ENCODE results near the gene DLG2. TPM values are rescaled to one million over a fixed set of nuclear protein-coding genes. Genes with fewer than 3 reads are reported as not detected.

DLG2 gene
- total and polyA plus RNA-seq, 9 of the 15 experiments (the other 6 are each of a cell fraction or from before 2014, with no cell fraction given) = 0.52 to 1.6 (median 0.95) TPM

DNA sequence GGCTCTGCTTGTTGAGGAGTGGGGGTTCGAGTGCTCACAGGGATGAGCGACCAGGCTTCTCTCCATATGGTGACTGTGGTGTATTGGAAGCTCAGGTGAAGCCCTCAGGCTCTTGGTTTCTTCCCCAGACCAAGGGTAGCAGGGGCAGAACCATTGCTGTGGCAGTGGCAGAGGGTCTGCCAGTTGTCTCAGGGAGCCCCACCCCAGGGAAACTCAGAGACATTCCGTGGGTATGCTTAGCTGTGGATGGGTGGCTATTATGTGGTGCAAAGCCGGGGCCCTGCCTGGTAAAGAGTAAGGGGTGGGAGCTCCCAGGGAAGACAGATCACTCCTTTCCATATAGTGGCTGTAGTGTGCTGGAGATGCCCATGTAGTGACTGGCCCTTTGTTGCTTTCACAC is 167.8 kb downstream of the DLG2 start:
- no peak overlapping the region for H3K4me2 ChIP-seq (ENCODE audit: insufficient read depth, low read length)
- ChIA-PET POLR2A (no interaction called here), CTCF (ENCODE audit: low intra/inter-chr PET ratio) (no interaction called here)
- no peaks in the 10 kb centered on the region for H3K9me3 ChIP-seq (replicated peaks; ENCODE audit: control insufficient read depth, insufficient read depth, low read depth, low read length)
- H3K27me3 ChIP-seq (ENCODE audit: control insufficient read depth in 2 of 2, insufficient read depth in 2 of 2, low read length in 2 of 2) = no peaks in the 10 kb centered on the region
- no peak for ATAC-seq
- H3K27ac ChIP-seq (ENCODE audit: extremely low read depth, low read depth, low read length) = no peak overlapping the region
- no peak overlapping the region for H3K9ac ChIP-seq (ENCODE audit: insufficient read depth in 1 of 2, low read depth in 2 of 2, low read length in 2 of 2)
- BruUV-seq (replicated peaks) = no TSS peak
- H3K36me3 ChIP-seq (ENCODE audit: control insufficient read depth, insufficient read depth, low read length) = no peaks in the 10 kb centered on the region
- 0% methylated on average over 4 of the region's 4 CpGs for WGBS (ENCODE audit: insufficient coverage, low coverage, missing lambda C conversion rate)
- no peak for TF ChIP-seq ZNF583 (CRISPR knock-in tag; IDR thresholded peaks at IDR 0.05)
- no peak for TF ChIP-seq DDX20 (tag; IDR thresholded peaks at IDR 0.05; ENCODE audit: low read depth)
- TF ChIP-seq SOX6 (IDR thresholded peaks at IDR 0.05) = no peak
- no peak for TF ChIP-seq ZNF324 (CRISPR knock-in tag; IDR thresholded peaks at IDR 0.05)
- TF ChIP-seq ZBTB2 (IDR thresholded peaks at IDR 0.05) = no peak
- no peak for TF ChIP-seq NONO (IDR thresholded peaks at IDR 0.05; ENCODE audit: low read depth in 2 of 2, low read length in 1 of 2)
- TF ChIP-seq SMAD1 (IDR thresholded peaks at IDR 0.05; ENCODE audit: low read depth, low read length, partially characterized antibody) = no peak
- TF ChIP-seq HNRNPH1 (optimal IDR thresholded peaks at IDR 0.05; ENCODE audit: low read depth, low read length) = no peak
- no peak for TF ChIP-seq SREBF1 (IDR thresholded peaks at IDR 0.05; ENCODE audit: borderline replicate concordance, low read depth, low read length)
- no peak for TF ChIP-seq TAF9B (IDR thresholded peaks at IDR 0.05; ENCODE audit: partially characterized antibody)
- no peak for TF ChIP-seq ZNF76 (CRISPR knock-in tag; IDR thresholded peaks at IDR 0.05; ENCODE audit: borderline replicate concordance)
- no peak for TF ChIP-seq PHB (CRISPR knock-in tag; IDR thresholded peaks at IDR 0.05)
- TF ChIP-seq RBM17 (IDR thresholded peaks at IDR 0.05; ENCODE audit: borderline replicate concordance, low read depth, low read length) = no peak
- no peaks in the 10 kb centered on the region for H3K9me1 ChIP-seq (ENCODE audit: control insufficient read depth, insufficient read depth, low read length)
- no peak overlapping the region for H2AFZ ChIP-seq (ENCODE audit: low read depth, low read length)
- H4K20me1 ChIP-seq (replicated peaks; ENCODE audit: control insufficient read depth, insufficient read depth, low read length) = no peaks in the 10 kb centered on the region
- intact Hi-C loops (cut with micrococcal nuclease) (no loop called here), in situ Hi-C loops (cut with MboI) (no loop called here)
- FAIRE-seq = no peak
- no peaks in the 10 kb centered on the region for H3K79me2 ChIP-seq (ENCODE audit: control insufficient read depth, insufficient read depth, low read length)
- H3K4me3 ChIP-seq = no peak overlapping the region
- DNase-seq (ENCODE audit: extremely low read depth in 1 of 4, low spot score in 3 of 4) = no peak
- H3K4me1 ChIP-seq (replicated peaks in 1 of 2; ENCODE audit: control insufficient read depth in 2 of 2, insufficient read depth in 2 of 2, low read length in 2 of 2) = no peaks in the 10 kb centered on the region

Data from K562 (cell line).